B cell (primary cell): ENCODE data around the gene ATXN2. TPM values are rescaled to one million over a fixed set of nuclear protein-coding genes. Genes with fewer than 3 reads are reported as not detected.

Experiments used
- ATAC-seq: fragments of 200-7000 bp; cut with Tn5 transposase; one replicate; pipeline ENCODE4 v1.10.0; 2021; ENCODE audit warnings: low read depth, mild to moderate bottlenecking, moderate number of reproducible peaks, moderate library complexity
- CTCF ChIA-PET: fragments of 350-600 bp; sonication (Branson Sonifier 250); formaldehyde crosslinking; loops from one replicate; lab custom pipeline; 2021; ENCODE audit warnings: antibody characterized with exemption, inconsistent platforms; lab: Charles Lee
- POLR2A ChIA-PET: fragments of 350-600 bp; sonication (Branson Sonifier 250); formaldehyde crosslinking; loops from one replicate; lab custom pipeline; 2021; ENCODE audit warnings: antibody characterized with exemption; lab: Charles Lee
- DNase-seq: peaks from one replicate; pipeline ENCODE4 v3.0.0; 2013
- H2AFZ ChIP-seq: 2 replicates; pipeline ENCODE4 v1.6.1; 2012; ENCODE audit warnings: mild to moderate bottlenecking, low read depth, low read length; ENCODE audit not compliant: insufficient read depth, poor library complexity, severe bottlenecking
- H3K27ac ChIP-seq, 2 donors: 1 replicate in 1 of 2; 2 replicates in 1 of 2; pipeline ENCODE4 v1.5.1; 2012 to 2013; ENCODE audit warnings: low read length in 2 of 2, mild to moderate bottlenecking in 2 of 2, moderate library complexity in 1 of 2
- H3K27me3 ChIP-seq, 4 experiments: fragments of 200-600 bp in 1 of 4; sonication (generic) in 1 of 4; replicated peaks in 1 of 4; 1 replicate in 2 of 4; 2 replicates in 2 of 4; pipeline versions ENCODE4 v1.6.1 to v1.7.0; 2013 to 2016; ENCODE audit warnings: low read length in 3 of 4, mild to moderate bottlenecking in 2 of 4, mixed read lengths in 1 of 4, moderate library complexity in 1 of 4; ENCODE audit not compliant: insufficient read depth in 4 of 4, control insufficient read depth in 3 of 4; ENCODE audit errors: control extremely low read depth in 1 of 4
- H3K36me3 ChIP-seq, 2 experiments: replicated peaks in 1 of 2; 1 replicate in 1 of 2; 2 replicates in 1 of 2; pipeline versions ENCODE4 v1.6.1 to v1.7.1; 2013; ENCODE audit warnings: low read length in 1 of 2; ENCODE audit not compliant: insufficient read depth in 2 of 2, control insufficient read depth in 1 of 2; ENCODE audit errors: control extremely low read depth in 1 of 2, extremely low read depth in 1 of 2
- H3K4me1 ChIP-seq, 2 donors: fragments of 200-600 bp in 1 of 2; sonication (generic) in 1 of 2; 1 replicate in 1 of 2; 2 replicates in 1 of 2; pipeline versions ENCODE4 v1.5.1 to v1.6.1; 2013 to 2017; ENCODE audit warnings: low read length in 2 of 2; ENCODE audit not compliant: control insufficient read depth in 2 of 2, insufficient read depth in 2 of 2
- H3K4me2 ChIP-seq: replicated peaks from 2 replicates; pipeline ENCODE3; 2012; ENCODE audit warnings: mild to moderate bottlenecking, low read depth, low read length; ENCODE audit not compliant: poor library complexity, severe bottlenecking
- H3K4me3 ChIP-seq, 5 experiments: fragments of 200-600 bp in 1 of 5; sonication (generic) in 1 of 5; 1 replicate in 3 of 5; 2 replicates in 2 of 5; pipeline versions ENCODE4 v1.5.1 to v1.7.0; 2011 to 2016; ENCODE audit warnings: low read length in 4 of 5, mild to moderate bottlenecking in 4 of 5, low read depth in 2 of 5, control low read depth in 1 of 5, moderate library complexity in 1 of 5; ENCODE audit not compliant: insufficient read depth in 1 of 5; ENCODE audit errors: control extremely low read depth in 1 of 5, extremely low read depth in 1 of 5
- H3K79me2 ChIP-seq: fragments of 200-600 bp; sonication (generic); one replicate; pipeline ENCODE4 v1.6.0; 2016; ENCODE audit warnings: low read length; ENCODE audit not compliant: control insufficient read depth, insufficient read depth
- H3K9ac ChIP-seq: fragments of 200-600 bp; sonication (generic); 2 replicates; pipeline ENCODE4 v1.6.1; 2017; ENCODE audit warnings: mild to moderate bottlenecking, low read length, moderate library complexity
- H3K9me3 ChIP-seq, 3 donors: one replicate each; pipeline versions ENCODE4 v1.6.1 to v1.7.1; 2013; ENCODE audit warnings: low read length in 2 of 3; ENCODE audit not compliant: control insufficient read depth in 2 of 3, insufficient read depth in 1 of 3; ENCODE audit errors: control extremely low read depth in 1 of 3
- H4K20me1 ChIP-seq: 2 replicates; pipeline ENCODE4 v1.6.0; 2012; ENCODE audit warnings: mild to moderate bottlenecking, low read length; ENCODE audit not compliant: insufficient read depth, control insufficient read depth, poor library complexity, severe bottlenecking
- H3K27ac Mint-ChIP-seq: one replicate; pipeline ENCODE4 v1.8.0; 2021; ENCODE audit warnings: mixed read lengths
- H3K27me3 Mint-ChIP-seq: one replicate; pipeline ENCODE4 v1.8.0; 2021; ENCODE audit warnings: mixed read lengths
- H3K4me1 Mint-ChIP-seq: one replicate; pipeline ENCODE4 v1.8.0; 2021; ENCODE audit warnings: mixed read lengths
- H3K4me3 Mint-ChIP-seq: one replicate; pipeline ENCODE4 v1.8.0; 2021; ENCODE audit warnings: mixed read lengths
- H3K9me3 Mint-ChIP-seq: one replicate; pipeline ENCODE4 v1.8.0; 2022; ENCODE audit warnings: mixed read lengths; ENCODE audit not compliant: insufficient read depth
- EZH2 ChIP-seq: IDR thresholded peaks from 2 replicates; pipeline ENCODE4 v1.6.1; 2012; ENCODE audit warnings: borderline replicate concordance, low read depth, mild to moderate bottlenecking, moderate library complexity, low read length; ENCODE audit not compliant: insufficient read depth, poor library complexity, severe bottlenecking
- WGBS: methylation state at CpG from one replicate; pipeline ENCODE4 v1.1.5; 2013; ENCODE audit warnings: missing lambda C conversion rate; ENCODE audit not compliant: insufficient coverage; 5-methylcytosine and 5-hydroxymethylcytosine counted together
- intact Hi-C: fragments of 100-400 bp; cut with micrococcal nuclease; formaldehyde crosslinking; loops from one replicate; pipeline ENCODE4 v1.10.0; 2022
- polyA plus RNA-seq: library from polyadenylated mRNA; depleted of rRNA; stranded (reverse); fragments of >200 nt; gene quantifications from 2 replicates; pipeline ENCODE4 v1.2.3, GENCODE V29; 2012
- total RNA-seq, 2 donors: library from RNA; stranded (reverse); fragments of 120-200 nt in 1 of 2; gene quantifications; 1 replicate in 1 of 2; 2 replicates in 1 of 2; pipeline versions ENCODE4 v1.2.3 to v1.2.4, GENCODE V29; 2013 to 2022
- TF ChIP-seq, protein P1 (sequence below): fragments of 200-600 bp; IDR thresholded peaks from one replicate; pipeline ENCODE4 v1.8.0; 2022; ENCODE audit warnings: antibody characterized with exemption, mild to moderate bottlenecking

Gene ATXN2
- total and polyA plus RNA-seq, 2 donors (not counting 1 experiment from before 2014, with no cell fraction given), result 28.2 to 83.8 TPM

DNA sequence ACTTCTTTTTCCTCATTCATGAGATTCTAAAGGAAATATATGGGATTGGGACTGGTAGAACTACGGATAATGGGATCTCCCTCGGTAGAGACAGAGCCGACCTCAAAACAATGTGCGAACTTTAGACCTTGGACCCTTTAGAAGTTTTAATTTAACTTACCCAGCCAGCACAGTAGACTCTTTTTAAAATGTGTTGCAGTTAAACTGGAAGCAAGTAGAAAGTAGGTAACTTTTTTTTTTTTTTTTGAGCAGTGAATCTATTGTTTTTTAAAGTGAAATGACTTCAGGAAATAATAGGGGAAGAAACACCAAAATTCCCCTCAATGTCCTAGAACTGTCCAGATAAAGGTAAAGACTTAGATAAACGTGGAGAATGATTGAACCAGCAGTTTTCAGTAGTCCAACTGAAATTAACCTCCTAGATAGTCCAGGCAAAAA lies 1.1 kb upstream of the ATXN2 start:
- POLR2A ChIA-PET, result no interaction called here
- ATAC-seq, result no peak
- TF ChIP-seq, protein P1, sequence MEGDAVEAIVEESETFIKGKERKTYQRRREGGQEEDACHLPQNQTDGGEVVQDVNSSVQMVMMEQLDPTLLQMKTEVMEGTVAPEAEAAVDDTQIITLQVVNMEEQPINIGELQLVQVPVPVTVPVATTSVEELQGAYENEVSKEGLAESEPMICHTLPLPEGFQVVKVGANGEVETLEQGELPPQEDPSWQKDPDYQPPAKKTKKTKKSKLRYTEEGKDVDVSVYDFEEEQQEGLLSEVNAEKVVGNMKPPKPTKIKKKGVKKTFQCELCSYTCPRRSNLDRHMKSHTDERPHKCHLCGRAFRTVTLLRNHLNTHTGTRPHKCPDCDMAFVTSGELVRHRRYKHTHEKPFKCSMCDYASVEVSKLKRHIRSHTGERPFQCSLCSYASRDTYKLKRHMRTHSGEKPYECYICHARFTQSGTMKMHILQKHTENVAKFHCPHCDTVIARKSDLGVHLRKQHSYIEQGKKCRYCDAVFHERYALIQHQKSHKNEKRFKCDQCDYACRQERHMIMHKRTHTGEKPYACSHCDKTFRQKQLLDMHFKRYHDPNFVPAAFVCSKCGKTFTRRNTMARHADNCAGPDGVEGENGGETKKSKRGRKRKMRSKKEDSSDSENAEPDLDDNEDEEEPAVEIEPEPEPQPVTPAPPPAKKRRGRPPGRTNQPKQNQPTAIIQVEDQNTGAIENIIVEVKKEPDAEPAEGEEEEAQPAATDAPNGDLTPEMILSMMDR, result no peak
- TF ChIP-seq EZH2, result no peak

DNA sequence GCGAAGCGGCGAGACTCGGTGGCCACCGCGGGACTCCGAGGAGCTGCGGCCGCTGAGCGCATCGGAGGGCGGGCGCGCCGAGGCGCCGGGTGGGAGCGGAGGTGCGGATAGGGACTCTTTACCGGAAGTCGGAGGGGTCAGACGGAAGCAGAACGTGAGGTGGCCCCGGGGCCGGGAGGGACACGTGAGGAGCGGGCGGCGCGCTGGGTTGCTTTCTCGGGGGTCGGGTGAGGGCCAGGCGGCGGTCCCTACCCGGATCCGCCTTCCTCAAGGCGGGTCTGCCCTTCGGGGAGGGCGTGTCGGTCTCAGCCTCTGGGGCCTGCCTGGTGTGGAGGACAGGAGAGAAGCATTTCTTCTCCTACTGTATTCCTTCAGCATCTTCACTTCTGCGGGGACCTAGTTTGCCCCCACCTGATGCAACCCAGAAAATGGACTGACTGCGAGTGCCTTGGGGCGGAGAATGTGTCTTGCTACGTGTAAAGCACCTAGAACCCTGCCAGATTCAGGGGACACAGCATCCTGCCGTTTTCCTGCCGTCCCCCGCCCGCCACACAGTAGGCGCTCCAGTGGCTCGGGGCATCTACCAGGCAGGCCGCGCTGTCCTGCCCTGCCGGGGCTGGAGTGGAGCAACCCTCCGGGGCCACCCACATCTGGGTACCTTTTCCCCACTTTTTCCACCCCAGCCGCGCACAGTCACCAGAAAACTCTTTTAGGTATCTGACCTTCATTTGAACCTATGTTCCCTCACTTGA lies 514 bp upstream of the ATXN2 start:
- peak; percentile 77 for ATAC-seq
- POLR2A ChIA-PET, result no interaction called here

More for the DNA sequence above, 1.1 kb upstream of the ATXN2 start:
- Mint-ChIP-seq H3K27me3 (no peaks in the 10 kb centered on the region), H3K9me3 (no peaks in the 10 kb centered on the region), H3K4me3 (peak overlapping the region; percentile 90), H3K4me1 (peaks cover 24% of the 10 kb centered on the region), H3K27ac (peak overlapping the region; percentile 96)
- peaks cover 15% of the 10 kb centered on the region in 2 donors for H3K4me1 ChIP-seq
- CTCF ChIA-PET, result no interaction called here
- peaks cover 33% of the 10 kb centered on the region for H3K79me2 ChIP-seq
- H2AFZ ChIP-seq, result peak overlapping the region; percentile 97
- H3K9ac ChIP-seq, result peak overlapping the region; percentile 86
- peak overlapping the region; percentile 83 for H3K4me2 ChIP-seq
- no CpG with 5 or more reads among the region's 5 CpGs for WGBS
- peak overlapping the region; percentile 60 to 92 (median 85) for H3K4me3 ChIP-seq
- intact Hi-C loops, result no loop called here
- no peak for DNase-seq
- H3K27ac ChIP-seq, result peak overlapping the region; percentile 75 to 87
- no peaks in the 10 kb centered on the region for H3K36me3 ChIP-seq
- no peaks in the 10 kb centered on the region for H3K9me3 ChIP-seq
- H3K27me3 ChIP-seq, result no peaks in the 10 kb centered on the region
- H4K20me1 ChIP-seq, result no peaks in the 10 kb centered on the region

More for the DNA sequence above, 514 bp upstream of the ATXN2 start:
- no peaks in the 10 kb centered on the region for H4K20me1 ChIP-seq
- H3K9ac ChIP-seq, result peak overlapping the region; percentile 86
- Mint-ChIP-seq H3K27me3 (no peaks in the 10 kb centered on the region), H3K27ac (peak overlapping the region; percentile 96), H3K4me3 (peak overlapping the region; percentile 90), H3K9me3 (no peaks in the 10 kb centered on the region), H3K4me1 (peaks cover 28% of the 10 kb centered on the region)
- under 1% methylated on average over 51 of the region's 56 CpGs for WGBS
- CTCF ChIA-PET, result no interaction called here
- peak overlapping the region; percentile 97 for H2AFZ ChIP-seq
- intact Hi-C loops, result loop anchor here (1.0 to 2.0 kb wide), 3 partner anchors 87 to 241 kb away; partner anchors contain the start of gene ACAD10
- H3K36me3 ChIP-seq, result no peaks in the 10 kb centered on the region
- peak; percentile 97 for DNase-seq
- H3K79me2 ChIP-seq, result peaks cover 39% of the 10 kb centered on the region
- TF ChIP-seq EZH2, result no peak
- TF ChIP-seq, protein P1, result no peak
- peak overlapping the region; percentile 60 to 92 (median 85) for H3K4me3 ChIP-seq
- peak overlapping the region; percentile 75 to 87 for H3K27ac ChIP-seq
- H3K4me2 ChIP-seq, result peak overlapping the region; percentile 83
- no peaks in the 10 kb centered on the region for H3K9me3 ChIP-seq
- H3K4me1 ChIP-seq, result peaks cover 15% of the 10 kb centered on the region in 2 donors
- H3K27me3 ChIP-seq, result no peaks in the 10 kb centered on the region
